K562 (cell line): Measurements from ENCODE around the gene VANGL1. TPM values are rescaled to one million over a fixed set of nuclear protein-coding genes. Genes with fewer than 3 reads are reported as not detected.
A peak's percentile ranks its signal among the peaks of the same experiment; 100 is the strongest.

ENCODE experiments used
- ATAC-seq: fragments of 200-7000 bp; cut with Tn5 transposase; 3 replicates; pipeline ENCODE4 v1.9.1; 2020; ENCODE audit warnings: moderate library complexity
- BruUV-seq: library from RNA; stranded (reverse); fragments of 400-500 nt; replicated peaks from 2 replicates; lab custom pipeline; 2021; lab: Mats Ljungman, UMichigan
- CTCF ChIA-PET: fragments of 300-600 bp; formaldehyde crosslinking; extraction: SDS; loops from one replicate; lab custom pipeline; 2021; ENCODE audit warnings: low intra/inter-chr PET ratio; lab: Yijun Ruan, JAX
- POLR2A ChIA-PET: fragments of 300-600, 350-650 bp; sonication (Branson Sonifier 250); formaldehyde crosslinking; extraction: SDS; loops from one replicate; lab custom pipeline; 2021; ENCODE audit warnings: antibody characterized with exemption, inconsistent platforms; lab: Yijun Ruan, JAX
- DNase-seq, 4 experiments: peaks; one replicate each; pipeline versions ENCODE4 v3.0.0 to v3.0.0-alpha.2; 2011 to 2018; ENCODE audit warnings: low spot score in 3 of 4, mixed read lengths in 3 of 4; ENCODE audit errors: extremely low read depth in 1 of 4
- FAIRE-seq: peaks from 2 replicates; lab custom pipeline; 2011; peaks lifted over from hg19 to GRCh38; lab: Jason Lieb, UNC
- H2AFZ ChIP-seq: 2 replicates; pipeline ENCODE4 v1.6.0; 2011; ENCODE audit warnings: low read depth, low read length, control low read depth, inconsistent platforms
- H3K27ac ChIP-seq: fragments of 200-600 bp; 3 replicates; pipeline ENCODE4 v1.8.0; 2011; ENCODE audit warnings: low read depth, mild to moderate bottlenecking, control low read depth, inconsistent platforms, low read length, moderate library complexity, mixed read lengths; ENCODE audit errors: extremely low read depth
- H3K27me3 ChIP-seq, 2 experiments: fragments of 300-600 bp in 1 of 2; 2 replicates in 1 of 2; 3 replicates in 1 of 2; pipeline versions ENCODE4 v1.6.0 to v1.8.0; 2011; ENCODE audit warnings: inconsistent platforms in 2 of 2, low read length in 2 of 2, mild to moderate bottlenecking in 1 of 2, mixed read lengths in 1 of 2, moderate library complexity in 1 of 2; ENCODE audit not compliant: control insufficient read depth in 2 of 2, insufficient read depth in 2 of 2
- H3K36me3 ChIP-seq: fragments of 300-600 bp; 3 replicates; pipeline ENCODE4 v1.8.0; 2011; ENCODE audit warnings: mild to moderate bottlenecking, low read length, inconsistent platforms; ENCODE audit not compliant: control insufficient read depth, insufficient read depth
- H3K4me1 ChIP-seq, 2 experiments: fragments of 200-600 bp in 1 of 2; replicated peaks in 1 of 2; 2 replicates in 1 of 2; 3 replicates in 1 of 2; pipeline versions ENCODE4 v1.5.1 to v1.8.0; 2011; ENCODE audit warnings: inconsistent platforms in 2 of 2, low read length in 2 of 2, mild to moderate bottlenecking in 1 of 2, mixed read lengths in 1 of 2, moderate library complexity in 1 of 2; ENCODE audit not compliant: control insufficient read depth in 2 of 2, insufficient read depth in 2 of 2
- H3K4me2 ChIP-seq: 2 replicates; pipeline ENCODE4 v1.6.1; 2011; ENCODE audit warnings: low read length, control low read depth, inconsistent platforms, mixed read lengths; ENCODE audit not compliant: insufficient read depth
- H3K4me3 ChIP-seq: fragments of 200-600 bp; sonication (generic), shearing (Covaris generic); 2 replicates; pipeline ENCODE4 v1.5.1; 2016; ENCODE audit warnings: control low read depth, inconsistent platforms
- H3K79me2 ChIP-seq: fragments of 200-600 bp; 3 replicates; pipeline ENCODE4 v1.8.0; 2011; ENCODE audit warnings: low read length, inconsistent platforms; ENCODE audit not compliant: control insufficient read depth, insufficient read depth
- H3K9ac ChIP-seq, 2 experiments: 2 replicates each; pipeline versions ENCODE4 v1.6.0 to v1.6.1; 2011; ENCODE audit warnings: low read depth in 2 of 2, low read length in 2 of 2, control low read depth in 1 of 2, inconsistent platforms in 1 of 2, mild to moderate bottlenecking in 1 of 2, mixed read lengths in 1 of 2; ENCODE audit not compliant: insufficient read depth in 1 of 2
- H3K9me1 ChIP-seq: one replicate; pipeline ENCODE4 v1.6.0; 2011; ENCODE audit warnings: inconsistent platforms, mild to moderate bottlenecking, low read length, moderate library complexity; ENCODE audit not compliant: control insufficient read depth, insufficient read depth
- H3K9me3 ChIP-seq: replicated peaks from 2 replicates; pipeline ENCODE4 v1.5.1; 2011; ENCODE audit warnings: low read depth, low read length, inconsistent platforms; ENCODE audit not compliant: control insufficient read depth, insufficient read depth
- H4K20me1 ChIP-seq: replicated peaks from 2 replicates; pipeline ENCODE4 v1.6.1; 2011; ENCODE audit warnings: low read length, inconsistent platforms, mixed read lengths; ENCODE audit not compliant: control insufficient read depth, insufficient read depth
- BRCA1 ChIP-seq, 2 experiments: fragments of 450-650 bp in 1 of 2; sonication (generic) in 1 of 2; formaldehyde crosslinking in 1 of 2; IDR thresholded peaks; 2 replicates each; pipeline versions ENCODE4 v1.5.0 to v1.6.1; 2017 to 2020; ENCODE audit warnings: mild to moderate bottlenecking in 1 of 2, missing genetic modification reagents in 1 of 2
- DACH1 ChIP-seq: fragments of 450-650 bp; IDR thresholded peaks from 2 replicates; pipeline ENCODE4 v1.6.1; 2018; ENCODE audit not compliant: partially characterized antibody
- MEF2D ChIP-seq: conservative IDR thresholded peaks from 2 replicates; pipeline ENCODE4 v1.6.1; 2016; ENCODE audit warnings: low read depth, missing genetic modification characterization, missing compliant biosample characterization
- MEIS2 ChIP-seq: fragments of 450-650 bp; IDR thresholded peaks from 2 replicates; pipeline ENCODE4 v1.6.1; 2014; ENCODE audit warnings: mild to moderate bottlenecking; ENCODE audit not compliant: partially characterized antibody
- MYNN ChIP-seq, 2 experiments: sonication (generic); formaldehyde crosslinking in 1 of 2; IDR thresholded peaks; 2 replicates each; pipeline versions ENCODE4 v1.5.0 to v1.6.1; 2016 to 2020; ENCODE audit warnings: antibody characterized with exemption in 1 of 2, missing genetic modification reagents in 1 of 2
- NFIC ChIP-seq: fragments of 450-650 bp; IDR thresholded peaks from 2 replicates; pipeline ENCODE4 v1.6.1; 2017; ENCODE audit warnings: mild to moderate bottlenecking, inconsistent platforms
- NR2C2 ChIP-seq, 2 experiments: fragments of 200-800 bp in 1 of 2; sonication (Bioruptor generic) in 1 of 2; sonication (generic) in 1 of 2; formaldehyde crosslinking in 1 of 2; IDR thresholded peaks; 2 replicates each; pipeline versions ENCODE4 v1.6.1 to v1.8.0; 2016 to 2022; ENCODE audit warnings: mild to moderate bottlenecking in 1 of 2, missing compliant biosample characterization in 1 of 2, missing genetic modification characterization in 1 of 2, missing genetic modification reagents in 1 of 2
- POLR2A ChIP-seq: fragments of 450-650 bp; conservative IDR thresholded peaks from 2 replicates; pipeline ENCODE4 v1.6.1; 2016
- TEAD1 ChIP-seq, 2 experiments: fragments of 450-650 bp in 1 of 2; sonication (generic) in 1 of 2; formaldehyde crosslinking; IDR thresholded peaks; 2 replicates each; pipeline versions ENCODE4 v1.4.0 to v1.8.0; 2020 to 2022; ENCODE audit warnings: mild to moderate bottlenecking in 2 of 2, missing genetic modification reagents in 1 of 2
- THRAP3 ChIP-seq: fragments of 450-650 bp; IDR thresholded peaks from 2 replicates; pipeline ENCODE4 v1.6.1; 2016; ENCODE audit warnings: mild to moderate bottlenecking, inconsistent platforms, borderline replicate concordance
- ZBTB33 ChIP-seq: sonication (generic); formaldehyde crosslinking; IDR thresholded peaks from 2 replicates; pipeline ENCODE4 v1.8.1; 2023; ENCODE audit warnings: mild to moderate bottlenecking, missing genetic modification reagents
- ZFP91 ChIP-seq: sonication (generic); formaldehyde crosslinking; IDR thresholded peaks from 2 replicates; pipeline ENCODE4 v1.8.0; 2022; ENCODE audit warnings: mild to moderate bottlenecking, missing genetic modification reagents
- ZNF41 ChIP-seq: fragments of 250-450 bp; sonication (Bioruptor Pico); conservative IDR thresholded peaks from 2 replicates; pipeline ENCODE4 v1.4.0; 2020; ENCODE audit warnings: mild to moderate bottlenecking
- WGBS: fragments of 100-300 bp; shearing (Covaris generic); methylation state at CpG from one replicate; pipeline ENCODE4 v1.1.6; 2016; ENCODE audit warnings: low coverage, mixed read lengths; ENCODE audit not compliant: insufficient coverage; ENCODE audit errors: missing lambda C conversion rate; 5-methylcytosine and 5-hydroxymethylcytosine counted together
- in situ Hi-C: fragments of 300-500 bp; cut with MboI; formaldehyde crosslinking; loops from 4 replicates; pipeline ENCODE4 v1.15.0; 2018; ENCODE audit warnings: inconsistent platforms, mixed read lengths
- intact Hi-C: fragments of 100-400 bp; cut with micrococcal nuclease; formaldehyde crosslinking; loops from 2 replicates; pipeline ENCODE4 v1.14.2; 2022
- polyA plus RNA-seq, 8 experiments: library from polyadenylated mRNA; depleted of rRNA in 4 of 8; stranded (reverse) in 5 of 8; unstranded in 3 of 8; fragments of >200 nt; fragmentation: Nextera tagmentation in 2 of 8; fragmentation: Illumina TruSeq in 1 of 8; extraction: Ambion mirVana in 2 of 8; extraction: Trizol in 1 of 8; gene quantifications; 2 replicates each; pipeline versions ENCODE4 v1.2.1 to v1.2.3, GENCODE V29; 2011 to 2014; ENCODE audit warnings: inconsistent platforms in 1 of 8, missing spikeins in 1 of 8
- total RNA-seq, 7 experiments: library from RNA; depleted of rRNA in 6 of 7; stranded (reverse); fragments of >200 nt in 6 of 7; fragmentation: Illumina TruSeq in 2 of 7; extraction: Trizol in 2 of 7; gene quantifications; 2 replicates each; pipeline versions ENCODE4 v1.2.1 to v1.2.3, GENCODE V29; 2011 to 2021; ENCODE audit warnings: low replicate concordance in 1 of 7

VANGL1 gene
- total and polyA plus RNA-seq, 9 of the 15 experiments (the other 6 are each of a cell fraction or from before 2014, with no cell fraction given), result 0.90 to 12.8 (median 9.6) TPM

DNA sequence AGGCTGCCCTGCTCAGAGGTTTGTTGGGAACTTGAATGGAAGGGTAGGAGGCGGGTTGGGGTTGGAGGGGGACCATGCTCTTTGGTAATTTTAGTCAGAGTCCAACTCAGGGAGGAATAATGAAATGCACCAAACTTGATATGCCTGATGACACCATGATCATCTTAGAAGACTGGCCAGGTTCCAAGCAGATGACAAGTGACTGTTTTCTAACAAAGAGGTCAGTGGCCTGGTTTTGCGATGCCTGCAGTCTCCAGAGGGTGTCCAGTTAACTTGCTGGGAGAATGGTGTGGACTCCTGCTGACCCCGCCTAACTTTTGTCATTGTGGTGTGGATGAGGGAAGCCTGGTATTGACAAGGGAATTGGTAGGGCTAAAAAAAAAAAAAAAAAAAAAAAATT lies 12.4 kb downstream of the VANGL1 start:
- FAIRE-seq, result peak; percentile 65

GRCh38 chr1:115654663-115655305 lies 13.0 kb downstream of the VANGL1 start:
- H3K4me3 ChIP-seq, result no peak overlapping the region
- peaks cover 32 to 42% of the 10 kb centered on the region in 2 experiments for H3K4me1 ChIP-seq
- DNase-seq, result peak in 2 of 4 experiments; percentile 36 to 40
- H4K20me1 ChIP-seq, result no peaks in the 10 kb centered on the region
- no peak for FAIRE-seq
- H3K9ac ChIP-seq, result peak overlapping the region; percentile 43 to 62
- peak overlapping the region; percentile 51 for H2AFZ ChIP-seq
- H3K4me2 ChIP-seq, result peak overlapping the region; percentile 61
- intact Hi-C loops, result no loop called here
- CTCF ChIA-PET, result no interaction called here
- no peaks in the 10 kb centered on the region for H3K9me1 ChIP-seq
- BruUV-seq, result no TSS peak
- in situ Hi-C loops, result no loop called here
- peaks cover 77% of the 10 kb centered on the region for H3K36me3 ChIP-seq
- peaks cover 67% of the 10 kb centered on the region for H3K79me2 ChIP-seq
- H3K9me3 ChIP-seq, result no peaks in the 10 kb centered on the region
- peak; percentile 36 for ATAC-seq
- peak overlapping the region; percentile 32 for H3K27ac ChIP-seq
- H3K27me3 ChIP-seq, result no peaks in the 10 kb centered on the region
- 40% methylated on average over 14 of the region's 14 CpGs for WGBS
- POLR2A ChIA-PET, result interaction anchor here (0.6 to 3.3 kb wide), 3 partner anchors 13 to 178 kb away, joined by 3 to 16 read pairs (median 8); partner anchors contain the start of gene VANGL1
- TF ChIP-seq ZNF41 (no peak), MYNN (IDR thresholded peaks at IDR 0.05) (no peak), MYNN (CRISPR knock-in tag; IDR thresholded peaks at IDR 0.05) (no peak), THRAP3 (no peak), ZBTB33 (CRISPR knock-in tag) (peak; percentile 82), NR2C2 (CRISPR knock-in tag; IDR thresholded peaks at IDR 0.05) (no peak), NR2C2 (tag; IDR thresholded peaks at IDR 0.05) (no peak), ZFP91 (CRISPR knock-in tag) (0 out of 2 replicates have a peak, but pooled peaks have one; percentile 17)

More for the DNA sequence above, 12.4 kb downstream of the VANGL1 start:
- Histone ChIP-seq H3K27me3 (no peaks in the 10 kb centered on the region), H3K36me3 (peaks cover 74% of the 10 kb centered on the region), H3K79me2 (peaks cover 73% of the 10 kb centered on the region), H4K20me1 (no peaks in the 10 kb centered on the region), H3K27ac (no peak overlapping the region; the same call in 2 of the 3 replicates), H2AFZ (no peak overlapping the region), H3K4me3 (no peak overlapping the region), H3K4me2 (no peak overlapping the region; the same call in 1 of the 2 replicates), H3K4me1 (peaks cover 34 to 49% of the 10 kb centered on the region in 2 experiments), H3K9ac (peak overlapping the region in 1 of 2 experiments; percentile 39; a peak in 1 of 4 replicates), H3K9me3 (no peaks in the 10 kb centered on the region), H3K9me1 (no peaks in the 10 kb centered on the region)
- DNase-seq (peak; percentile 42 to 70 (median 46)), ATAC-seq (peak; percentile 45)
- peak; percentile 75 for TF ChIP-seq NFIC
- TF ChIP-seq MEIS2, result peak; percentile 19
- TF ChIP-seq TEAD1 (CRISPR knock-in tag; IDR thresholded peaks at IDR 0.05), result no peak
- peak; percentile 30 for TF ChIP-seq DACH1
- no peak for TF ChIP-seq MEF2D (tag)
- TF ChIP-seq BRCA1 (IDR thresholded peaks at IDR 0.05), result no peak
- no peak for TF ChIP-seq BRCA1 (CRISPR knock-in tag; IDR thresholded peaks at IDR 0.05)
- no peak for TF ChIP-seq POLR2A
- intact Hi-C loops (no loop called here), in situ Hi-C loops (no loop called here)
- BruUV-seq, result no TSS peak
- WGBS, result 93% methylated on average over 3 of the region's 3 CpGs
- ChIA-PET POLR2A (interaction anchor here (0.6 to 3.3 kb wide), 3 partner anchors 12 to 177 kb away, joined by 3 to 16 read pairs (median 8); partner anchors contain the start of gene VANGL1), CTCF (no interaction called here)
